ENCODE data around the gene SCRN3. TPM values are rescaled to one million over a fixed set of nuclear protein-coding genes. Genes with fewer than 3 reads are reported as not detected.
A peak's percentile ranks its signal among the peaks of the same experiment; 100 is the strongest.
"Not testable (repeated sequence)": the region's sequence is repeated elsewhere in the genome, so short reads cannot be mapped to it uniquely, and the experiment has no call there.

The SCRN3 gene
- total RNA-seq (10 to 100 TPM; 20.2 to 29.1 TPM), polyA plus RNA-seq (ENCODE audit: insufficient read depth, low read depth, low replicate concordance) (18.3 TPM)
- long read RNA-seq, donor 1, partial matches to known transcripts: 0 of 2 reads
- long read RNA-seq, donor 1, other reads (novel, unspliced or antisense): 0 of 2 reads
- long read RNA-seq, donor 2, partial matches to known transcripts: 0 of 1 reads
- long read RNA-seq, donor 2, other reads (novel, unspliced or antisense): 0 of 1 reads

- Histone ChIP-seq H3K4me3 (peak within 1 kb of the TSS; percentile 88 to 94), H3K27ac (peak within 1 kb of the TSS; percentile 90 to 95), H3K36me3 (ENCODE audit: low read depth, missing control alignments) (no peaks in the 10 kb centered on the region), H3K4me1 (peaks cover 11% of the 10 kb centered on the region), H3K27me3 (no peaks in the 10 kb centered on the region), H3K9me3 (no peaks in the 10 kb centered on the region)
- WGBS, 2 donors: 1% methylated on average over 17 to 35 of the region's 35 CpGs
- peak; percentile 95 for DNase-seq
- no peak for TF ChIP-seq POLR2A (IDR thresholded peaks at IDR 0.05)
- TF ChIP-seq CTCF (IDR thresholded peaks at IDR 0.05): no peak
- intact Hi-C loops (cut with DNase I; ENCODE audit: low total_unique reads): no loop called here
These were observed at the start of gene SCRN3 for GRCh38 chr2:174395284-174395968. TSS of gene SCRN3 (plus strand) at chr2:174395730. CDS start at chr2:174398284, 2,554 bp downstream.

GRCh38 chr2:174350018-174350417 is 45.5 kb upstream of the SCRN3 start:
- DNase-seq: no peak
- no peaks in the 10 kb centered on the region for H3K27me3 ChIP-seq
- H3K27ac ChIP-seq: no peak overlapping the region
- 89% methylated on average over 2 of the region's 2 CpGs for WGBS, 2 donors
- H3K4me3 ChIP-seq: no peak overlapping the region
- TF ChIP-seq POLR2A (IDR thresholded peaks at IDR 0.05) (no peak), CTCF (IDR thresholded peaks at IDR 0.05) (peak in 1 of 3 experiments; percentile 16)
- no peaks in the 10 kb centered on the region for H3K36me3 ChIP-seq (ENCODE audit: low read depth, missing control alignments)
- no peaks in the 10 kb centered on the region for H3K4me1 ChIP-seq
- H3K9me3 ChIP-seq: no peaks in the 10 kb centered on the region
- intact Hi-C loops (cut with DNase I; ENCODE audit: low total_unique reads): no loop called here

- no peak overlapping the region for H3K4me3 ChIP-seq
- H3K4me1 ChIP-seq: no peaks in the 10 kb centered on the region
These were observed 44.8 kb upstream of the SCRN3 start for GRCh38 chr2:174350593-174351181.

GRCh38 chr2:174353004-174353403 is 42.5 kb upstream of the SCRN3 start:
- 96 to 100% methylated on average over 1 of the region's 1 CpG for WGBS, 2 donors
- no peak overlapping the region for H3K27ac ChIP-seq
- no peaks in the 10 kb centered on the region for H3K36me3 ChIP-seq (ENCODE audit: low read depth, missing control alignments)
- TF ChIP-seq POLR2A (IDR thresholded peaks at IDR 0.05): no peak
- intact Hi-C loops (cut with DNase I; ENCODE audit: low total_unique reads): no loop called here
- DNase-seq: no peak
- H3K4me3 ChIP-seq: no peak overlapping the region
- H3K4me1 ChIP-seq: no peaks in the 10 kb centered on the region
- no peaks in the 10 kb centered on the region for H3K9me3 ChIP-seq
- H3K27me3 ChIP-seq: no peaks in the 10 kb centered on the region

More at GRCh38 chr2:174350593-174351181, 44.8 kb upstream of the SCRN3 start:
- DNase-seq: no peak
- H3K27ac ChIP-seq: no peak overlapping the region
- H3K9me3 ChIP-seq: no peaks in the 10 kb centered on the region
- WGBS, 2 donors: 90 to 92% methylated on average over 2 of the region's 2 CpGs
- TF ChIP-seq POLR2A (IDR thresholded peaks at IDR 0.05) (no peak), CTCF (IDR thresholded peaks at IDR 0.05) (no peak)
- no peaks in the 10 kb centered on the region for H3K36me3 ChIP-seq (ENCODE audit: low read depth, missing control alignments)
- intact Hi-C loops (cut with DNase I; ENCODE audit: low total_unique reads): no loop called here
- no peaks in the 10 kb centered on the region for H3K27me3 ChIP-seq

GRCh38 chr2:174356347-174356746 is 39.2 kb upstream of the SCRN3 start:
- DNase-seq: no peak
- no peak for TF ChIP-seq CTCF (IDR thresholded peaks at IDR 0.05)
- no peak for TF ChIP-seq POLR2A (IDR thresholded peaks at IDR 0.05)
- Histone ChIP-seq H3K4me3 (no peak overlapping the region), H3K36me3 (ENCODE audit: low read depth, missing control alignments) (no peaks in the 10 kb centered on the region), H3K27ac (no peak overlapping the region), H3K27me3 (no peaks in the 10 kb centered on the region), H3K4me1 (no peaks in the 10 kb centered on the region), H3K9me3 (no peaks in the 10 kb centered on the region)
- intact Hi-C loops (cut with DNase I; ENCODE audit: low total_unique reads): no loop called here
- 76 to 91% methylated on average over 2 of the region's 2 CpGs for WGBS, 2 donors

GRCh38 chr2:174359663-174360062 is 35.9 kb upstream of the SCRN3 start:
- H3K27me3 ChIP-seq; H3K4me3 ChIP-seq; H3K9me3 ChIP-seq; intact Hi-C loops (cut with DNase I; ENCODE audit: low total_unique reads); H3K4me1 ChIP-seq; H3K27ac ChIP-seq; DNase-seq; H3K36me3 ChIP-seq (ENCODE audit: low read depth, missing control alignments): not testable (repeated sequence)
- WGBS, 2 donors: 94 to 96% methylated on average over 4 of the region's 4 CpGs
